ENCODE data around the gene SPATA17.
A peak's percentile ranks its signal among the peaks of the same experiment; 100 is the strongest.
"Not testable (repeated sequence)": the region's sequence is repeated elsewhere in the genome, so short reads cannot be mapped to it uniquely, and the experiment has no call there.

The SPATA17 gene

GRCh38 chr1:217630711-217631591 lies at the start of gene SPATA17, which contains the start of gene GPATCH2:
Gene SPATA17, plus strand, starts transcription at chr1:217631344. Its CDS starts 35 bp downstream, at chr1:217631379.
Gene GPATCH2, minus strand, starts transcription at chr1:217631090. Its CDS starts 119 bp downstream, at chr1:217630971.
- peak; percentile 83 for DNase-seq (ENCODE audit: low read depth)

GRCh38 chr1:217584286-217584811 lies 46.8 kb upstream of the SPATA17 start:
- not testable (repeated sequence) for DNase-seq (ENCODE audit: low read depth)

GRCh38 chr1:217585577-217585976 lies 45.6 kb upstream of the SPATA17 start:
- DNase-seq (ENCODE audit: low read depth), result no peak

GRCh38 chr1:217586586-217586985 lies 44.6 kb upstream of the SPATA17 start:
- no peak for DNase-seq (ENCODE audit: low read depth)

- DNase-seq (ENCODE audit: low read depth), result no peak
Observed at GRCh38 chr1:217590598-217590997, 40.5 kb upstream of the SPATA17 start.

GRCh38 chr1:217599154-217599553 lies 32.0 kb upstream of the SPATA17 start:
- no peak for DNase-seq (ENCODE audit: low read depth)

GRCh38 chr1:217602380-217602779 lies 28.8 kb upstream of the SPATA17 start:
- no peak for DNase-seq (ENCODE audit: low read depth)

GRCh38 chr1:217605390-217605789 lies 25.8 kb upstream of the SPATA17 start:
- DNase-seq (ENCODE audit: low read depth), result no peak

GRCh38 chr1:217614200-217614712 lies 16.9 kb upstream of the SPATA17 start:
- no peak for DNase-seq (ENCODE audit: low read depth)

- no peak for DNase-seq (ENCODE audit: low read depth)
Observed at GRCh38 chr1:217617126-217617525, 14.0 kb upstream of the SPATA17 start.

GRCh38 chr1:217620814-217621213 lies 10.3 kb upstream of the SPATA17 start:
- no peak for DNase-seq (ENCODE audit: low read depth)

- no peak for DNase-seq (ENCODE audit: low read depth)
Observed at GRCh38 chr1:217622042-217622441, 9.1 kb upstream of the SPATA17 start.

GRCh38 chr1:217626321-217626720 lies 4.8 kb upstream of the SPATA17 start:
- DNase-seq (ENCODE audit: low read depth), result no peak

GRCh38 chr1:217627431-217627830 lies 3.7 kb upstream of the SPATA17 start:
- no peak for DNase-seq (ENCODE audit: low read depth)

GRCh38 chr1:217642455-217642854 lies 11.3 kb downstream of the SPATA17 start:
- no peak for DNase-seq (ENCODE audit: low read depth)

GRCh38 chr1:217647791-217648190 lies 16.6 kb downstream of the SPATA17 start:
- no peak for DNase-seq (ENCODE audit: low read depth)

GRCh38 chr1:217650674-217651073 lies 19.5 kb downstream of the SPATA17 start:
- DNase-seq (ENCODE audit: low read depth), result no peak

- DNase-seq (ENCODE audit: low read depth), result peak; percentile 59
Observed at GRCh38 chr1:217660353-217661062, 29.4 kb downstream of the SPATA17 start.

- DNase-seq (ENCODE audit: low read depth), result no peak
Observed at GRCh38 chr1:217661407-217661806, 30.3 kb downstream of the SPATA17 start.

GRCh38 chr1:217668351-217668940 lies 37.3 kb downstream of the SPATA17 start:
- no peak for DNase-seq (ENCODE audit: low read depth)

GRCh38 chr1:217673387-217673786 lies 42.2 kb downstream of the SPATA17 start:
- DNase-seq (ENCODE audit: low read depth), result no peak
